Fibroblast of villous mesenchyme (primary cell): Measurements from ENCODE around the gene ARPP21. TPM values are rescaled to one million over a fixed set of nuclear protein-coding genes. Genes with fewer than 3 reads are reported as not detected.

Experiments
- DNase-seq: peaks from one replicate; pipeline ENCODE4 v3.0.0-alpha.2; 2010; ENCODE audit warnings: low read depth
- H3K4me3 ChIP-seq: 2 replicates; pipeline ENCODE4 v1.5.1; 2011; ENCODE audit warnings: low read depth, mild to moderate bottlenecking, low read length
- total RNA-seq: library from RNA; depleted of rRNA; stranded (reverse); fragments of >200 nt; gene quantifications from 2 replicates; pipeline ENCODE4 v1.2.3, GENCODE V29; 2012
- TF ChIP-seq, protein P1 (sequence below): IDR thresholded peaks from 2 replicates; pipeline ENCODE4 v1.5.1; 2012; ENCODE audit warnings: low read depth, mild to moderate bottlenecking, low read length; ENCODE audit not compliant: insufficient read depth

ARPP21 gene
- total RNA-seq, 1 donor: not detected

DNA sequence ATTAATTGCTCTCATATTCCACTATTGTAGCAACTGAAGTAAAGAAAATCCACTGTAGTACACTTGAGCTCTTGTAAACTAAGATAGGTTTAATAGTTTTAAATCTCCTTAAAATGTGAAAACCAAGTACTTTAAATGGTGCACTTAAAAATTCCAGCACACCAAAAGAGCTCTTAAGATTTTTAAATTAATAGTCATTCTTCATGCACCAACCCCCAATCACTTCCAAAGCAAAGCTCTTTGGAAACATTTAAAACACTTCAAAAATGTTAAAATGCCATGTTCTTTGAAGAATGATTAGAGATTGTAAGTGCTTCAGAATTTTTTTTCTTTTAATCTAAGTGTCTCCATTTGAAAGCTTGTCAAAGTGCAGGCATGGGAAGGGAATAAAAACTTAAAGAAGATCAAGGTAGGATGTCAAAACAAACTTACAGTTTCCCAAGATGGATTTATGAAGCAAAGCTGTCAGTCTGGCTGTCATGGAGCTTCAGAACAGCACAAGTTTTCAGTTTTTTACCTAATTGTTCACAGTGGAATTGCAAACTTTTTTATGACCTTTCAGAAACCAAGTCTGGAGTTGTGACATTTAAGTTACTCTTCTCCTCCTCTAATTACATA lies 84.3 kb downstream of the ARPP21 start:
- H3K4me3 ChIP-seq: no peak overlapping the region
- TF ChIP-seq, protein P1, sequence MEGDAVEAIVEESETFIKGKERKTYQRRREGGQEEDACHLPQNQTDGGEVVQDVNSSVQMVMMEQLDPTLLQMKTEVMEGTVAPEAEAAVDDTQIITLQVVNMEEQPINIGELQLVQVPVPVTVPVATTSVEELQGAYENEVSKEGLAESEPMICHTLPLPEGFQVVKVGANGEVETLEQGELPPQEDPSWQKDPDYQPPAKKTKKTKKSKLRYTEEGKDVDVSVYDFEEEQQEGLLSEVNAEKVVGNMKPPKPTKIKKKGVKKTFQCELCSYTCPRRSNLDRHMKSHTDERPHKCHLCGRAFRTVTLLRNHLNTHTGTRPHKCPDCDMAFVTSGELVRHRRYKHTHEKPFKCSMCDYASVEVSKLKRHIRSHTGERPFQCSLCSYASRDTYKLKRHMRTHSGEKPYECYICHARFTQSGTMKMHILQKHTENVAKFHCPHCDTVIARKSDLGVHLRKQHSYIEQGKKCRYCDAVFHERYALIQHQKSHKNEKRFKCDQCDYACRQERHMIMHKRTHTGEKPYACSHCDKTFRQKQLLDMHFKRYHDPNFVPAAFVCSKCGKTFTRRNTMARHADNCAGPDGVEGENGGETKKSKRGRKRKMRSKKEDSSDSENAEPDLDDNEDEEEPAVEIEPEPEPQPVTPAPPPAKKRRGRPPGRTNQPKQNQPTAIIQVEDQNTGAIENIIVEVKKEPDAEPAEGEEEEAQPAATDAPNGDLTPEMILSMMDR: no peak
- DNase-seq: no peak

- no peak for DNase-seq
Observed at GRCh38 chr3:35724106-35724505, 84.8 kb downstream of the ARPP21 start.

GRCh38 chr3:35727179-35727578 lies 87.9 kb downstream of the ARPP21 start:
- no peak for DNase-seq
- TF ChIP-seq, protein P1: no peak
- no peak overlapping the region for H3K4me3 ChIP-seq

More at GRCh38 chr3:35724106-35724505, 84.8 kb downstream of the ARPP21 start:
- no peak overlapping the region for H3K4me3 ChIP-seq
- TF ChIP-seq, protein P1: no peak

DNA sequence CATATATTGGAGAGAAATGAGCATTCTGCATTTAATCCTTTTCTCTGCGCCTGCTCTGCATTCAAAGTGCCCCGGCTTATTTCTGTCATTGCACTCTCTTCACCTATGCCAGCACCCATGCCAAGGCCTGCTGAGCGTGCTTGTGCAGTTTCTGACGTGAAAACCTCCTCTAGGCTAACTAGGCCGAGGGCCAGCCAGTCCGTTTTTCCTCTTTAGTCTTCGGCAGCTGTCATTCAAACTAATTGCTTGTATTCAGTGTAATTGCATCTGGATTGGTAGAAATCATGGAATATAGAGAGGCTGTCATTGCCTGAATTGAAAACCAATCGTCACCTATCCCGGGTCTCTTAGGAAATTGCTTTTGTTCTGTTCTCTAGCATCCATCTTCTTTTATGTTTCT lies 94.0 kb downstream of the ARPP21 start:
- TF ChIP-seq, protein P1: no peak
- no peak for DNase-seq
- no peak overlapping the region for H3K4me3 ChIP-seq

- TF ChIP-seq, protein P1: no peak
- no peak for DNase-seq
- H3K4me3 ChIP-seq: no peak overlapping the region
Observed at GRCh38 chr3:35733864-35734263, 94.5 kb downstream of the ARPP21 start.

DNA sequence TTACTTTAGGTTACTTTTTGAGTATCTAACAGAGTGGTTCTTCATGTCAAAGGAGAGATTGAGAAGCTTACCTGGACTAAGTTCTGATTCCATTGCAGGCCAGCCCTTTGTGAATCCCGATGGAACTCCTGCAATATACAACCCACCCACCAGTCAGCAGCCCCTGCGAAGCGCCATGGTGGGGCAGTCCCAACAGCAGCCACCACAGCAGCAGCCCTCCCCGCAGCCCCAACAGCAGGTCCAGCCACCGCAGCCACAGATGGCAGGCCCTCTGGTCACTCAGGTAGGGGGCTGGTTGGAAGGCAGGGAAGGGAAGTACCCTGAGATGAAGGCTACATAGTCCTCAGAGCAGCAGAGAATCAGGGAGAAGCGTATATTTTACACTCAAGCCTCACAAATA lies 97.8 kb downstream of the ARPP21 start:
- DNase-seq: no peak
- H3K4me3 ChIP-seq: no peak overlapping the region
- TF ChIP-seq, protein P1: no peak

DNA sequence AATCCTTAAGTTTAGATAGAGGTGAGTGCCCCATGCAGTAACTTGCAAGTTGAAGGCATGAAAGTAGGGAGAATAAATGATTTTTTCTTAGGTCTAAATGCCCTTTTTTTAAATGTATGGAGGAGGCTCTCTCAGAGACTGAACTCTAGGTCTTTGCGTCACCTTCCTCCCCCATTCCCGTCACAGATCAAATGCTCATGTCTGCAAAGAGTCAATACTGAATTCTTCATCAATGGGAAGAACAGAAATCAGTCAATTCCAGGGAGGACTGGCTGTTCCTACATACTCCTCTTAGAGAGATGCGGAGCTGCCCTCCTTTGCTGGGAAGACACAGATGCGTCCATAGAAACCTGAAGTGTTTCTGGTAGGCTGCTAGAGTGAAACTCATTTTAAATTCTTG lies 98.2 kb downstream of the ARPP21 start:
- H3K4me3 ChIP-seq: no peak overlapping the region
- TF ChIP-seq, protein P1: no peak
- no peak for DNase-seq
